SK-N-SH (cell line): ENCODE data around the gene SNN. TPM values are rescaled to one million over a fixed set of nuclear protein-coding genes. Genes with fewer than 3 reads are reported as not detected.

ENCODE experiments used
- CTCF ChIA-PET: fragments of 300-600, 350-600 bp; formaldehyde crosslinking; extraction: SDS; loops from one replicate; lab custom pipeline; 2021; lab: Yijun Ruan, JAX
- POLR2A ChIA-PET: fragments of 350-600 bp; sonication (Branson Sonifier 250); formaldehyde crosslinking; extraction: SDS; loops from one replicate; lab custom pipeline; 2020; ENCODE audit warnings: antibody characterized with exemption, inconsistent platforms; lab: Yijun Ruan, JAX
- DNase-seq: peaks from one replicate; pipeline ENCODE4 v3.0.0; 2012
- H2AFZ ChIP-seq: fragments of 200-600 bp; sonication (generic); 2 replicates; pipeline ENCODE4 v1.8.1; 2016; ENCODE audit warnings: antibody characterized with exemption, mild to moderate bottlenecking, low read depth
- H3F3A ChIP-seq: fragments of 200-600 bp; sonication (generic); replicated peaks from 2 replicates; pipeline ENCODE3; 2016; ENCODE audit warnings: antibody characterized with exemption, mild to moderate bottlenecking; ENCODE audit not compliant: insufficient read depth
- H3K27ac ChIP-seq, 2 experiments: fragments of 200-500 bp in 1 of 2; fragments of 200-600 bp in 1 of 2; sonication (Bioruptor generic) in 1 of 2; sonication (generic), shearing (Covaris generic) in 1 of 2; 2 replicates each; pipeline versions ENCODE4 v1.5.1 to v1.6.1; 2014 to 2016; ENCODE audit warnings: low read depth in 2 of 2, inconsistent platforms in 1 of 2, low read length in 1 of 2, mild to moderate bottlenecking in 1 of 2, mixed read lengths in 1 of 2
- H3K27me3 ChIP-seq: fragments of 200-600 bp; sonication (generic), shearing (Covaris generic); 2 replicates; pipeline ENCODE4 v1.6.1; 2016; ENCODE audit warnings: mixed run types; ENCODE audit not compliant: insufficient read depth
- H3K36me3 ChIP-seq, 2 experiments: fragments of 200-500 bp in 1 of 2; fragments of 200-600 bp in 1 of 2; sonication (Bioruptor generic) in 1 of 2; sonication (generic) in 1 of 2; replicated peaks in 1 of 2; 2 replicates each; pipeline versions ENCODE3 to v1.5.1; 2014 to 2016; ENCODE audit warnings: low read length in 1 of 2, mild to moderate bottlenecking in 1 of 2; ENCODE audit not compliant: insufficient read depth in 2 of 2, control insufficient read depth in 1 of 2
- H3K4me1 ChIP-seq, 2 experiments: fragments of 200-500 bp in 1 of 2; fragments of 200-600 bp in 1 of 2; sonication (Bioruptor generic) in 1 of 2; sonication (generic), shearing (Covaris generic) in 1 of 2; 2 replicates each; pipeline versions ENCODE4 v1.5.1 to v1.6.1; 2014 to 2016; ENCODE audit warnings: low read depth in 1 of 2, low read length in 1 of 2, mixed run types in 1 of 2; ENCODE audit not compliant: insufficient read depth in 2 of 2, control insufficient read depth in 1 of 2
- H3K4me2 ChIP-seq: fragments of 200-600 bp; sonication (generic), shearing (Covaris generic); 2 replicates; pipeline ENCODE4 v1.6.1; 2017; ENCODE audit warnings: mixed run types
- H3K4me3 ChIP-seq, 2 experiments: fragments of 200-500 bp in 1 of 2; fragments of 200-600 bp in 1 of 2; sonication (Bioruptor generic) in 1 of 2; sonication (generic), shearing (Covaris generic) in 1 of 2; 2 replicates each; pipeline versions ENCODE4 v1.5.1 to v1.8.1; 2014 to 2016; ENCODE audit warnings: low read depth in 2 of 2, inconsistent platforms in 1 of 2, low read length in 1 of 2, mild to moderate bottlenecking in 1 of 2, mixed read lengths in 1 of 2, moderate library complexity in 1 of 2
- H3K79me2 ChIP-seq: fragments of 200-600 bp; sonication (generic); 2 replicates; pipeline ENCODE4 v1.8.1; 2017; ENCODE audit warnings: mild to moderate bottlenecking; ENCODE audit not compliant: insufficient read depth
- H3K9ac ChIP-seq: fragments of 200-600 bp; sonication (generic); 2 replicates; pipeline ENCODE4 v1.6.1; 2017; ENCODE audit warnings: mixed run types
- H3K9me2 ChIP-seq: fragments of 200-600 bp; sonication (generic); 2 replicates; pipeline ENCODE4 v1.6.1; 2017; ENCODE audit warnings: mixed run types
- H3K9me3 ChIP-seq: fragments of 200-600 bp; sonication (generic); 2 replicates; pipeline ENCODE4 v1.6.1; 2017; ENCODE audit warnings: mixed run types, mild to moderate bottlenecking, moderate library complexity
- H4K20me1 ChIP-seq: fragments of 200-600 bp; sonication (generic); 2 replicates; pipeline ENCODE4 v1.6.1; 2017; ENCODE audit warnings: mild to moderate bottlenecking, mixed run types; ENCODE audit not compliant: insufficient read depth
- EZH2phosphoT487 ChIP-seq: fragments of 200-600 bp; sonication (generic); IDR thresholded peaks from 2 replicates; pipeline ENCODE4 v1.6.1; 2017; ENCODE audit warnings: low read depth, mixed run types, mild to moderate bottlenecking, antibody characterized with exemption, moderate library complexity, borderline replicate concordance
- GABPA ChIP-seq: IDR thresholded peaks from 2 replicates; pipeline ENCODE4 v1.4.0; 2012; ENCODE audit warnings: low read depth, mild to moderate bottlenecking
- MXI1 ChIP-seq: IDR thresholded peaks from 2 replicates; pipeline ENCODE4 v1.6.1; 2012; ENCODE audit warnings: mild to moderate bottlenecking, low read depth, low read length, improper control_type of control experiment
- POLR2AphosphoS5 ChIP-seq: IDR thresholded peaks from 2 replicates; pipeline ENCODE4 v1.6.1; 2012; ENCODE audit warnings: low read depth, low read length
- RAD21 ChIP-seq: IDR thresholded peaks from 2 replicates; pipeline ENCODE4 v1.6.1; 2012; ENCODE audit warnings: mild to moderate bottlenecking, low read length
- RFX5 ChIP-seq: IDR thresholded peaks from 2 replicates; pipeline ENCODE4 v1.6.1; 2012; ENCODE audit warnings: mild to moderate bottlenecking, improper control_type of control experiment, low read length
- RXRA ChIP-seq: IDR thresholded peaks from 2 replicates; pipeline ENCODE4 v1.4.0; 2012; ENCODE audit warnings: low read depth, mild to moderate bottlenecking, borderline replicate concordance
- TEAD4 ChIP-seq: IDR thresholded peaks from 2 replicates; pipeline ENCODE4 v1.4.0; 2012; ENCODE audit warnings: mild to moderate bottlenecking, borderline replicate concordance; ENCODE audit not compliant: insufficient read depth
- WGBS: methylation state at CpG from one replicate; pipeline ENCODE4 v1.1.6; 2017; ENCODE audit warnings: low lambda C conversion rate; 5-methylcytosine and 5-hydroxymethylcytosine counted together
- polyA plus RNA-seq, 3 experiments: library from polyadenylated mRNA; depleted of rRNA; stranded (reverse); fragments of >200 nt; gene quantifications; 2 replicates each; pipeline ENCODE4 v1.2.3, GENCODE V29; 2012
- TF ChIP-seq, protein P1 (sequence below): IDR thresholded peaks from 2 replicates; pipeline ENCODE4 v1.6.1; 2012; ENCODE audit warnings: mild to moderate bottlenecking, low read depth, low read length, moderate library complexity
- TF ChIP-seq, protein P2 (sequence below): IDR thresholded peaks from 2 replicates; pipeline ENCODE4 v1.4.0; 2012; ENCODE audit warnings: low read depth, borderline replicate concordance
- TF ChIP-seq, protein P3 (sequence below): IDR thresholded peaks from 2 replicates; pipeline ENCODE4 v1.4.0; 2012; ENCODE audit warnings: low read depth
- TF ChIP-seq, protein P4 (sequence below): fragments of 150-350 bp; IDR thresholded peaks from 2 replicates; pipeline ENCODE4 v1.6.1; 2017; ENCODE audit warnings: antibody characterized with exemption, low read length, low read depth, borderline replicate concordance

SNN gene
- polyA plus RNA-seq, 1 of the 3 experiments (the other 2 are of a cell fraction): 15.4 TPM

DNA sequence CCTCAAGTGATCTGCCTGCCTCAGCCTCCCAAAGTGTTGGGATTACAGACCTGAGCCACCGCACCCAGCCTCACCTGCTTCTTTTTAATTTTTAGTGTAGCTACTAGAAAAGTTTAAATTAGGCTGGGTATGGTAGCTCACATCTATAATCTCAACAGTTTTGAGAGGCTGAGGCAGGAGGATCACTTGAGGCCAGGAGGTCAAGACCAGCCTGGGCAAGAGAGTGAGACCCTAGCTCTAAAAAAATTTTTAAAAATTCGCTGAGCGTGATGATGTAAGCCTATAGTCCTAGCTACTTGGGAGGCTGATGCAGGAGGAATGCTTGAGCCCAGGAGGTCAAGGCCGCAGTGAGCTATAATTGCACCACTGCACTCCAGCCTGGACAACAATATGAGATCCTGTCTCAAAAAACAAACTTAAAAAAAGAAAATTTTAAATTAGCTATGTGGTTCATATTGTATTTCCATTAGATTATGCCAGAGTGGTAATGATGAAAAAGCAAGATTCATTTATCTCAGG lies 39.5 kb downstream of the SNN start:
- Histone ChIP-seq H3K9me2 (no peaks in the 10 kb centered on the region), H2AFZ (no peak overlapping the region), H3K4me3 (no peak overlapping the region), H3K4me1 (peaks cover 6% of the 10 kb centered on the region in 2 experiments; a peak in 2 of 4 replicates), H3F3A (peaks cover 10% of the 10 kb centered on the region), H4K20me1 (peaks cover 7% of the 10 kb centered on the region; the same call in 1 of the 2 replicates), H3K27me3 (no peaks in the 10 kb centered on the region), H3K4me2 (0 out of 2 replicates have a peak overlapping the region, but pooled peaks have one; percentile 34), H3K9me3 (no peaks in the 10 kb centered on the region), H3K36me3 (peaks cover 16 to 50% of the 10 kb centered on the region in 2 experiments), H3K9ac (no peak overlapping the region), H3K79me2 (peaks cover 50% of the 10 kb centered on the region), H3K27ac (peak overlapping the region in 1 of 2 experiments; percentile 57; a peak in 2 of 4 replicates)
- ChIA-PET POLR2A (no interaction called here), CTCF (interaction anchor here (0.8 to 2.4 kb wide), 5 partner anchors 34 to 744 kb away, joined by 3 to 15 read pairs (median 3); partner anchors contain the start of gene ZC3H7A)
- no peak for TF ChIP-seq POLR2AphosphoS5
- TF ChIP-seq, protein P1, sequence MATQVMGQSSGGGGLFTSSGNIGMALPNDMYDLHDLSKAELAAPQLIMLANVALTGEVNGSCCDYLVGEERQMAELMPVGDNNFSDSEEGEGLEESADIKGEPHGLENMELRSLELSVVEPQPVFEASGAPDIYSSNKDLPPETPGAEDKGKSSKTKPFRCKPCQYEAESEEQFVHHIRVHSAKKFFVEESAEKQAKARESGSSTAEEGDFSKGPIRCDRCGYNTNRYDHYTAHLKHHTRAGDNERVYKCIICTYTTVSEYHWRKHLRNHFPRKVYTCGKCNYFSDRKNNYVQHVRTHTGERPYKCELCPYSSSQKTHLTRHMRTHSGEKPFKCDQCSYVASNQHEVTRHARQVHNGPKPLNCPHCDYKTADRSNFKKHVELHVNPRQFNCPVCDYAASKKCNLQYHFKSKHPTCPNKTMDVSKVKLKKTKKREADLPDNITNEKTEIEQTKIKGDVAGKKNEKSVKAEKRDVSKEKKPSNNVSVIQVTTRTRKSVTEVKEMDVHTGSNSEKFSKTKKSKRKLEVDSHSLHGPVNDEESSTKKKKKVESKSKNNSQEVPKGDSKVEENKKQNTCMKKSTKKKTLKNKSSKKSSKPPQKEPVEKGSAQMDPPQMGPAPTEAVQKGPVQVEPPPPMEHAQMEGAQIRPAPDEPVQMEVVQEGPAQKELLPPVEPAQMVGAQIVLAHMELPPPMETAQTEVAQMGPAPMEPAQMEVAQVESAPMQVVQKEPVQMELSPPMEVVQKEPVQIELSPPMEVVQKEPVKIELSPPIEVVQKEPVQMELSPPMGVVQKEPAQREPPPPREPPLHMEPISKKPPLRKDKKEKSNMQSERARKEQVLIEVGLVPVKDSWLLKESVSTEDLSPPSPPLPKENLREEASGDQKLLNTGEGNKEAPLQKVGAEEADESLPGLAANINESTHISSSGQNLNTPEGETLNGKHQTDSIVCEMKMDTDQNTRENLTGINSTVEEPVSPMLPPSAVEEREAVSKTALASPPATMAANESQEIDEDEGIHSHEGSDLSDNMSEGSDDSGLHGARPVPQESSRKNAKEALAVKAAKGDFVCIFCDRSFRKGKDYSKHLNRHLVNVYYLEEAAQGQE: no peak
- TF ChIP-seq RAD21: no peak
- TF ChIP-seq, protein P2, sequence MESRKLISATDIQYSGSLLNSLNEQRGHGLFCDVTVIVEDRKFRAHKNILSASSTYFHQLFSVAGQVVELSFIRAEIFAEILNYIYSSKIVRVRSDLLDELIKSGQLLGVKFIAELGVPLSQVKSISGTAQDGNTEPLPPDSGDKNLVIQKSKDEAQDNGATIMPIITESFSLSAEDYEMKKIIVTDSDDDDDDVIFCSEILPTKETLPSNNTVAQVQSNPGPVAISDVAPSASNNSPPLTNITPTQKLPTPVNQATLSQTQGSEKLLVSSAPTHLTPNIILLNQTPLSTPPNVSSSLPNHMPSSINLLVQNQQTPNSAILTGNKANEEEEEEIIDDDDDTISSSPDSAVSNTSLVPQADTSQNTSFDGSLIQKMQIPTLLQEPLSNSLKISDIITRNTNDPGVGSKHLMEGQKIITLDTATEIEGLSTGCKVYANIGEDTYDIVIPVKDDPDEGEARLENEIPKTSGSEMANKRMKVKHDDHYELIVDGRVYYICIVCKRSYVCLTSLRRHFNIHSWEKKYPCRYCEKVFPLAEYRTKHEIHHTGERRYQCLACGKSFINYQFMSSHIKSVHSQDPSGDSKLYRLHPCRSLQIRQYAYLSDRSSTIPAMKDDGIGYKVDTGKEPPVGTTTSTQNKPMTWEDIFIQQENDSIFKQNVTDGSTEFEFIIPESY: no peak
- no peak for TF ChIP-seq TEAD4
- TF ChIP-seq, protein P3, sequence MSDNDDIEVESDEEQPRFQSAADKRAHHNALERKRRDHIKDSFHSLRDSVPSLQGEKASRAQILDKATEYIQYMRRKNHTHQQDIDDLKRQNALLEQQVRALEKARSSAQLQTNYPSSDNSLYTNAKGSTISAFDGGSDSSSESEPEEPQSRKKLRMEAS: no peak
- no peak for TF ChIP-seq EZH2phosphoT487
- no peak for TF ChIP-seq MXI1
- TF ChIP-seq RXRA: no peak
- no peak for TF ChIP-seq GABPA
- TF ChIP-seq, protein P4, sequence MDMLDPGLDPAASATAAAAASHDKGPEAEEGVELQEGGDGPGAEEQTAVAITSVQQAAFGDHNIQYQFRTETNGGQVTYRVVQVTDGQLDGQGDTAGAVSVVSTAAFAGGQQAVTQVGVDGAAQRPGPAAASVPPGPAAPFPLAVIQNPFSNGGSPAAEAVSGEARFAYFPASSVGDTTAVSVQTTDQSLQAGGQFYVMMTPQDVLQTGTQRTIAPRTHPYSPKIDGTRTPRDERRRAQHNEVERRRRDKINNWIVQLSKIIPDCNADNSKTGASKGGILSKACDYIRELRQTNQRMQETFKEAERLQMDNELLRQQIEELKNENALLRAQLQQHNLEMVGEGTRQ: no peak
- TF ChIP-seq RFX5: no peak
- DNase-seq: no peak
- WGBS: 96% methylated on average over 4 of the region's 4 CpGs
